ENCODE results near the gene ABCC1. TPM values are rescaled to one million over a fixed set of nuclear protein-coding genes. Genes with fewer than 3 reads are reported as not detected.

ABCC1 gene
- total RNA-seq, 2 donors from 2014 or later: 51.8 to 66.9 TPM

DNA sequence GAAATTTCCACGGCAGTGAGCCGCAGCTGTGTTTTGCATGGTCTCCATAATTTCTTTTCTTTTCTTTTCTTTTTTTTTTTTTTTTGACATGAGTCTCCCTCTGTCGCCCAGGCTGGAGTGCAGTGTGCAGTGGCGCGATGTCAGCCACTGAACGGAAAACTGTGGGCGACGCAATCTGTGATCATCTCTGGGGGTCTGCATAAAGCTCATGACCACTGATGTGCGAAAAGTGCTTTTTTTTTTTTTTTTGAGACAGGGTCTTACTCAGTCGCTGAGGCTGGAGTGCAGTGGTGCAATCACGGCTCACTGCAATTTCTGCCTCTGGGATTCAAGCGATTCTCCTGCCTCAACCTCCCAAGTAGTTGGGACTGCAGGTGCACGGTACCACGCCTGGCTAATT lies 156.2 kb downstream of the ABCC1 start:
- DNase-seq (ENCODE audit: low spot score in 2 of 2): no peak
- Mint-ChIP-seq H3K27ac (peak overlapping the region in 1 of 2 donors; percentile 25), H3K9me3 (no peaks in the 10 kb centered on the region), H3K36me3 (peaks cover 12 to 25% of the 10 kb centered on the region in 2 donors)
- ATAC-seq: no peak

DNA sequence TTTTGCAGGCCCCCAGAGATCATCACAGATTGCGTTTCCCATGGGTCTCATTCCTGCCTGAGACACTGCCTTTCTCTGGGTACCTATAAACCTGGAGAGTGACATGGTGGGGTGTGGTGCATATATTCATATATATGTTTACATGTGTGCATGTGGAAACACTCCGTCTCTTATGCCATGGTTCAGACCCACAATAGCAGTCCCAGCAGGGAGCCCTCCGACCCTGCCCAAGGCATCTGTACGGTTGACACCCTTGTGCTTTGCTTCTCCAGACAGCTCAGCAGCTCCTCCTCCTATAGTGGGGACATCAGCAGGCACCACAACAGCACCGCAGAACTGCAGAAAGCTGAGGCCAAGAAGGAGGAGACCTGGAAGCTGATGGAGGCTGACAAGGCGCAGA lies 157.1 kb downstream of the ABCC1 start:
- no peak for ATAC-seq
- Mint-ChIP-seq H3K27ac (no peak overlapping the region), H3K36me3 (peaks cover 15 to 27% of the 10 kb centered on the region in 2 donors), H3K9me3 (no peaks in the 10 kb centered on the region)
- no peak for DNase-seq (ENCODE audit: low spot score in 2 of 2)

GRCh38 chr16:16107839-16108238 lies 158.4 kb downstream of the ABCC1 start:
- no peak for DNase-seq (ENCODE audit: low spot score in 2 of 2)
- Mint-ChIP-seq H3K27ac (peak overlapping the region in 1 of 2 donors; percentile 60), H3K9me3 (no peaks in the 10 kb centered on the region), H3K36me3 (peaks cover 16 to 27% of the 10 kb centered on the region in 2 donors)
- no peak for ATAC-seq

DNA sequence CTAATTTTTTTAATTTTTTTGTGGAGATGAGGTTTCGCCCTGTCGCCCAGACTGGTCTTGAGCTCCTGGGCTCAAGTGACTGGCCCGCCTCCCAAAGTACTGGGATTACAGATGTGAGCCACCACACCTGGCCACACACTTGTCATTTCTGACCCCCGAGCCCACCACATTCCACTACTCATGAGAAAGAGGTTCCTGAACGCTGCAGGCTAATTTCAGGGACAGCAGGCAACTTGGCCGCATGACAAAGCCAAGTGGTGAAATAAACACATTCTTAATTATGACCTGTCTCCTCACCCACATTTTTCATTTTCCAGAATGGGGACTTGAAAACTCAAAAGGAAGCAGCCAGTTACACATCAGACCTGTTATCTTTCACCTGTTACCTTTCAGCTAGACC lies 159.3 kb downstream of the ABCC1 start:
- DNase-seq (ENCODE audit: low spot score in 2 of 2) (no peak), ATAC-seq (no peak)
- Mint-ChIP-seq H3K9me3 (no peaks in the 10 kb centered on the region), H3K36me3 (peaks cover 17 to 25% of the 10 kb centered on the region in 2 donors), H3K27ac (no peak overlapping the region)

DNA sequence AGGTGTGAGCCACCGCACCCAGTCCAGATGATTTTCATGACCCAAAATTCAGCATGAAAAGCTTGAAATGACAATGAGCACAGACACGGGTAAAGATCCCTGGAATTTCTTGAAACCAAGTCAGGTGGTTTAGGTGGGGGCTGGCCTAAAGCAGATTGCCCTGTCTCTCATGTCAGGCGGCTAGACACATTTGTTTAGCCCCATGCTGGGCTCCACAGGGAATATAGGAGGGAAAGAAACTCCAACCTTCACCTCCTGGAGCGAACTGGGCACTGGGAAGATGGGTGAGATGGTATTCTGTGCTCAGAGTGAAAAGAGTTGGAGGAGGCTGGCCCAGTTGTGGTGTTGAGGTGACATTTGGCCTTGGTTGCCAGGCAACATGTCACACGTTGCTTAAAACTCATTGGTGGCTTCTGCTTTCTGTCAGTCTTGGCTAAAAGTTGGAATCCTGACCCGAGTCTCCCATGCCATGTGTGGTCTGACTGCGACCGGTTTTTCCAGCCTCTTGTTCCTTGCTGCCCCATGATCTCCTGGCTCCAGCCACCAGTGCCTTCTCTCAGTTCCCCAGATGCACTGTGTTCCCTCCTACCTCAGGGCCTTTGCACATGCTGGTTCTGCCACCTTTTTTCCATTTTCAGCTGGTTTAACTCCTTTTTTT lies 160.2 kb downstream of the ABCC1 start:
- no peak for ATAC-seq
- H3K9me3 Mint-ChIP-seq: no peaks in the 10 kb centered on the region
- H3K36me3 Mint-ChIP-seq: peaks cover 19 to 28% of the 10 kb centered on the region in 2 donors

DNA sequence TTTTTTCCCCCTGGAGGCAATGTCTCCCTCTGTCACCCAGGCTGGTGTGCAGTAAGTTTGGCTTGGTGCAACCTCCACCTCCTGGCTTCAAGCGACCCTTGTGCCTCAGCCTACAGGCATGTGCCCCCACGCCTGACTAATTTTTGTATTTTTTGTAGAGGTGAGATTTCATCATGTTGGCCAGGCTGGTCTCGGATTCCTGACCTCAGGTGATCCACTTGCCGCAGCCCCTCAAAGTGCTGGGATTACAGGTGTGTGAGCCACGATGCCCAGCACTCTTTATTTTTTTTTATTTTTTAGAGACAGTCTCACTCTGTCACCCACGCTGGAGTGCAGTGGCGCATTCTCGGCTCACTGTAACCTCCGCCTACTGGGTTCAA lies 160.7 kb downstream of the ABCC1 start:
- no peak for DNase-seq (ENCODE audit: low spot score in 2 of 2)
- H3K36me3 Mint-ChIP-seq: peaks cover 24 to 34% of the 10 kb centered on the region in 2 donors
- peak overlapping the region in 1 of 2 donors; percentile 68 for H3K27ac Mint-ChIP-seq
- no peak for ATAC-seq
- H3K9me3 Mint-ChIP-seq: no peaks in the 10 kb centered on the region

More for the DNA sequence above, 160.2 kb downstream of the ABCC1 start:
- DNase-seq (ENCODE audit: low spot score in 2 of 2): no peak
- H3K27ac Mint-ChIP-seq: peak overlapping the region in 1 of 2 donors; percentile 68

GRCh38 chr16:16111639-16112038 lies 162.2 kb downstream of the ABCC1 start:
- Mint-ChIP-seq H3K36me3 (peaks cover 30 to 48% of the 10 kb centered on the region in 2 donors), H3K9me3 (no peaks in the 10 kb centered on the region), H3K27ac (no peak overlapping the region)
- ATAC-seq (no peak), DNase-seq (ENCODE audit: low spot score in 2 of 2) (no peak)

GRCh38 chr16:16112450-16113053 lies 163.1 kb downstream of the ABCC1 start:
- Mint-ChIP-seq H3K27ac (no peak overlapping the region), H3K36me3 (peaks cover 39 to 57% of the 10 kb centered on the region in 2 donors), H3K9me3 (no peaks in the 10 kb centered on the region)
- ATAC-seq: no peak
- no peak for DNase-seq (ENCODE audit: low spot score in 2 of 2)

- no peak overlapping the region for H3K27ac Mint-ChIP-seq
- no peaks in the 10 kb centered on the region for H3K9me3 Mint-ChIP-seq
- H3K36me3 Mint-ChIP-seq: peaks cover 45 to 63% of the 10 kb centered on the region in 2 donors
- no peak for DNase-seq (ENCODE audit: low spot score in 2 of 2)
- no peak for ATAC-seq
These were observed 163.7 kb downstream of the ABCC1 start for GRCh38 chr16:16113076-16113475.

DNA sequence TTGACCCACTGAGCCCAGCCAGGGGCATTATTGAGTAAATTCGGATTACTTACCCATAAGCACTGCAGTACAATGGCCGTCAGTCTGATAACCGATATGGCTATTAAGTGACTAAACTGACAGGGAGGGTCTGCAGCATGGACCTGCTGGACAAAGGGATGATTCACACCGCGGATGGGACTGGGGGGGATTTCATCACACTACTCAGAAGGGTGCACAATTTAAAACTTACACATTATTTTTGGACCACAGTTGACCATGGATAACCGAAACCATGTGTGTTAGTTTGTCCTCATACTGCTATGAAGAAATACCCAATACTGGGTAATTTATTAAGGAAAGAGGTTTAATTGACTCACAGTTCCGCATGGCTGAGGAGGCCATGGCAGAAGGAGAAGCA lies 167.4 kb downstream of the ABCC1 start:
- ATAC-seq: no peak
- Mint-ChIP-seq H3K9me3 (no peaks in the 10 kb centered on the region), H3K36me3 (peaks cover 57 to 82% of the 10 kb centered on the region in 2 donors), H3K27ac (no peak overlapping the region)
- DNase-seq (ENCODE audit: low spot score in 2 of 2): no peak

GRCh38 chr16:16118337-16118736 lies 168.9 kb downstream of the ABCC1 start:
- DNase-seq (ENCODE audit: low spot score in 2 of 2) (no peak), ATAC-seq (no peak)
- no peak overlapping the region for H3K27ac Mint-ChIP-seq
- peaks cover 64 to 90% of the 10 kb centered on the region in 2 donors for H3K36me3 Mint-ChIP-seq
- H3K9me3 Mint-ChIP-seq: no peaks in the 10 kb centered on the region

DNA sequence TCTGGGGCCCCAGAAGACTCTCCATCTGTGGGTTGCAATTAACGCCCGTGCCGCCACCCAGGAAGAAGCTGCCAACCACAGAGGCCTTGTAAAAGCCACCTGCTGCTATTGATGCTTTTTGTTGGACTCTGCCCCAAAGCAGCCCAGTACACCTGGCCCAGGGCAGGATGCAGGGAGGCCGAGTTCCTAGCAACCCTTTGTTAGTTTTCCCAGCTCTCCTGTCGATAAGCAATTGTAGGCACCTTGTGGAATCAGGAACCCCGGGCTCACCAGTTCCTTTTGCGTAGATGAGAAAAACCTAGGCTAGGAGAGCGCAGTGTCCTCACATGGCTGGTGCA lies 170.6 kb downstream of the ABCC1 start:
- peaks cover 0 to 11% of the 10 kb centered on the region in 2 donors for H3K9me3 Mint-ChIP-seq
- ATAC-seq: no peak
- H3K27ac Mint-ChIP-seq: peak overlapping the region; percentile 47 to 63
- peaks cover 67 to 90% of the 10 kb centered on the region in 2 donors for H3K36me3 Mint-ChIP-seq
- no peak for DNase-seq (ENCODE audit: low spot score in 2 of 2)

DNA sequence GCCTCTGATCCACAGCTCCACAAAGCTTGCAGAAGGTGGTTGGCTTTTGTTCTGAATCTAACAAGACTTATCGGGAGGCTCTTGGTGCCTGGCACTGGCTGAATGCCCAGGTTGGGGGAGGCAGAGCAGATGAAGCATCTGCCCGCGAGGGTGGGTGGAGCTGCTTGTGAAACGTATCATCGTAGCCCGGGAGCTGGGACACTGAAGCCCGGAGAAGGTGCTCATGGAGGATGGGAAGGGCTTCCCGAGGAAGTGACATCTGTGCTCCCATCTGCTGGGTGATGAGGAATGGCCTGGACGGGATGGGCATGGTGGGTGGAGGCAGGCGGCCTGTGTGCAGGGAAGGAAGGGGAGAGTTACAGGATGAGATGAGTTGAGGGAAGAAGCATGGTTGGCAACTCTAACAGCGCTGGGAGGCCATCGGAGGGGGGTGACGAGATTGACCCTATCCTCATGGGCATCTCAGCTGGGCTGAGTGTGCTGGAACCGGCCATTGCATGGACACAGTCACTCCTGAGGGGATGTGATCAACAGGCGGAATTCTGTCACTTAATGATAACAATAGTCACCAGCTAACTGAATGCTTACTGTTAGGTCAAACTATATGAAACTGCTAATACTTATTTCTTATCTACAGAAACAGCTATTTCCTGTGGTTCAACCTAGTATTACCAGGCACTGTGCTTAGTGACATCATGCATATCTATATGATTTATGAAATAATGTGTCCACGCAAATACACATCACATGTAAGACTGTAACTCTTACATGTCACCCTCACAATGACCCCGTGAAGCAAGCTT lies 171.2 kb downstream of the ABCC1 start:
- Mint-ChIP-seq H3K36me3 (peaks cover 66 to 90% of the 10 kb centered on the region in 2 donors), H3K9me3 (peaks cover 0 to 11% of the 10 kb centered on the region in 2 donors), H3K27ac (peak overlapping the region; percentile 47 to 70)
- DNase-seq (ENCODE audit: low spot score in 2 of 2) (no peak), ATAC-seq (no peak)

- Mint-ChIP-seq H3K9me3 (peaks cover 0 to 11% of the 10 kb centered on the region in 2 donors), H3K36me3 (peaks cover 63 to 87% of the 10 kb centered on the region in 2 donors), H3K27ac (peak overlapping the region; percentile 47 to 74)
- ATAC-seq (peak in 1 of 2 donors; percentile 63), DNase-seq (ENCODE audit: low spot score in 2 of 2) (no peak)
These were observed 171.8 kb downstream of the ABCC1 start for GRCh38 chr16:16121185-16121727.

- DNase-seq (ENCODE audit: low spot score in 2 of 2): no peak
- no peak for ATAC-seq
- Mint-ChIP-seq H3K27ac (peak overlapping the region in 1 of 2 donors; percentile 47), H3K9me3 (peaks cover 0 to 11% of the 10 kb centered on the region in 2 donors), H3K36me3 (peaks cover 54 to 78% of the 10 kb centered on the region in 2 donors)
These were observed 172.8 kb downstream of the ABCC1 start for GRCh38 chr16:16122264-16122663.

DNA sequence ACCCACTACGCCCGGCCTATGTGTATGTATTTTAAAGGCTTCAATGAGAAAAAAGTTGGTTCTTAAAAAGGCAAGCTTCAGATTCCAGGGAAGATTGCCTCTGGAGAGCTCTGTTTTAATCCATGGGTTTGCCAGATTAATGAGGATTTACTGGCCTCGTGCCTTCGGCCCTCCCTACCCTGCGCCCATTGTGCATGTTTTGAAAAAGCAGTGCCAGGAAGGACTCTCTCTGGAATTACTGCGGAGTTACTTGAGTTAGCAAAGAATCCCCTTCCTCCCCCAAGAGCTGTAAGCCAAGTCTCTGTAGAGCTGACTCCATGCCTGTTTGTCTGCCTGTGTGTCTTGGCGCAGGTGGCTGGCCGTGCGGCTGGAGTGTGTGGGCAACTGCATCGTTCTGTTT lies 175.0 kb downstream of the ABCC1 start:
- ATAC-seq: no peak
- H3K9me3 Mint-ChIP-seq: peaks cover 0 to 11% of the 10 kb centered on the region in 2 donors
- no peak for DNase-seq (ENCODE audit: low spot score in 2 of 2)
- no peak overlapping the region for H3K27ac Mint-ChIP-seq
- peaks cover 43 to 63% of the 10 kb centered on the region in 2 donors for H3K36me3 Mint-ChIP-seq

GRCh38 chr16:16124974-16125373 lies 175.6 kb downstream of the ABCC1 start:
- DNase-seq (ENCODE audit: low spot score in 2 of 2): no peak
- no peak overlapping the region for H3K27ac Mint-ChIP-seq
- H3K36me3 Mint-ChIP-seq: peaks cover 43 to 58% of the 10 kb centered on the region in 2 donors
- peaks cover 0 to 11% of the 10 kb centered on the region in 2 donors for H3K9me3 Mint-ChIP-seq
- no peak for ATAC-seq

Measured in activated naive CD4-positive, alpha-beta T cell treated with anti-CD3 and anti-CD28 coated beads, Interleukin-2, amount 50 U/mL, for 72 hours (primary cell).